ENCODE results near the gene MICAL3.

DNA sequence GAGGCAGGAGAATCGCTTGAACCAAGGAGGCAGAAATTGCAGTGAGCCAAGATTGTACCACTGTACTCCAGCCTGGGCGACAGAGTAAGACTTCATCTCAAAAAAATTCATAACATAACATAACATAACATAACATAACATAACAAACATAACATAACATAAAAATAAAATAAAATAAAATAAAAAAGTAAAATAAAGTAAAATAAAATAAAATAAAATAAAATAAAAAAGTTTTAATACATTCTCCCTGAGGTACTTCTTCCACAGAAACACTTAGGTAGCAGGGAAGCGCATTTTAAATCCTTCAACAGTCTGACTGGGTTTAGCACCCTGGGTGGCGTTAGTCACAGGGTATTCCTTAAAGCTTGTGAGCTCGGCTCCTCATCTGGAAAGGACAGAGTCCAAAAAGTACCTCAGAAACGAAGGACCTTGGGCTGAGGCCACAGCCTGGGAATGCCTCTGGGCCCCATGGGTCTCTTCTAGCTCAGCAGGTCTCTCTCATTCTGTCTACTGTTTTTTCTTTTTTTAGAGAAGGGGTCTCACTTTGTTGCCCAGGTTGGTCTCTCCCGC lies 41.7 kb downstream of the MICAL3 start:
- TF ChIP-seq CTCF (IDR thresholded peaks at IDR 0.05), result no peak
- no peak for TF ChIP-seq EP300 (IDR thresholded peaks at IDR 0.05)
- no peak for TF ChIP-seq POLR2A (IDR thresholded peaks at IDR 0.05)
